Pancreas (tissue), 10 donors: Measurements from ENCODE around the gene SCAMP1. TPM values are rescaled to one million over a fixed set of nuclear protein-coding genes. Genes with fewer than 3 reads are reported as not detected.

ENCODE experiments used
- ATAC-seq, 4 donors: fragments of 200-7000 bp; cut with Tn5 transposase; one replicate each; pipeline versions ENCODE4 v1.8.0 to v1.9.1; 2020; ENCODE audit warnings: mild to moderate bottlenecking in 4 of 4, moderate library complexity in 4 of 4
- DNase-seq, 6 donors: peaks; one replicate each; pipeline ENCODE4 v3.0.0-alpha.2; 2020
- FAIRE-seq: peaks from 2 replicates; lab custom pipeline; 2012; peaks lifted over from hg19 to GRCh38; lab: Jason Lieb, UNC
- H3K27ac ChIP-seq, 4 donors: fragments of 200-600 bp; sonication (generic); 1 replicate in 3 of 4; 2 replicates in 1 of 4; pipeline versions ENCODE4 v1.5.0 to v1.8.0; 2020
- H3K27me3 ChIP-seq, 4 donors: fragments of 200-600 bp; one replicate each; pipeline ENCODE4 v1.8.0; 2021
- H3K36me3 ChIP-seq, 3 donors: fragments of 200-600 bp; sonication (generic) in 1 of 3; one replicate each; pipeline versions ENCODE4 v1.5.0 to v1.8.0; 2020 to 2021
- H3K4me1 ChIP-seq, 3 donors: fragments of 200-600 bp; one replicate each; pipeline ENCODE4 v1.8.0; 2021
- H3K4me3 ChIP-seq, 4 donors: fragments of 200-600 bp; sonication (generic) in 2 of 4; one replicate each; pipeline versions ENCODE4 v1.5.0 to v1.8.0; 2020 to 2021
- H3K9me3 ChIP-seq, 4 donors: fragments of 200-600 bp; one replicate each; pipeline ENCODE4 v1.8.0; 2021
- CTCF ChIP-seq, 4 donors: fragments of 200-600 bp; sonication (generic) in 3 of 4; IDR thresholded peaks; one replicate each; pipeline versions ENCODE4 v1.5.0 to v1.8.0; 2021; ENCODE audit warnings: antibody characterized with exemption in 4 of 4
- WGBS, 2 donors: extraction: QIAGEN DNeasy Blood & Tissue Kit; methylation state at CpG; one replicate each; pipeline ENCODE4 v1.1.7; 2013; 5-methylcytosine and 5-hydroxymethylcytosine counted together
- intact Hi-C, 3 donors: fragments of 100-400 bp; cut with DNase I; formaldehyde crosslinking; loops; one replicate each; pipeline versions ENCODE4 v1.11.1 to v1.14.2; 2022
- polyA plus RNA-seq, 2 donors: library from polyadenylated mRNA; stranded (reverse); fragments of 200-250 nt; gene quantifications; one replicate each; pipeline ENCODE4 v1.2.3, GENCODE V29; 2013
- total RNA-seq, 6 donors: library from RNA; stranded (reverse); fragmentation: NEBNext Ultra II Directional in 4 of 6; extraction: Animal tissue kit (Norgen Biotek cat#: 25700) in 4 of 6; gene quantifications; one replicate each; pipeline versions ENCODE4 v1.2.1 to v1.2.4, GENCODE V29; 2021 to 2023
- donor health status: healthy with polysubstance abuse.
- donor health status: DM: no; HTN: no; CAD: no; lungs with moderate emphysema.
- donor health status: DM: no; HTN: no; CAD: no.
- donor health status: control.
- donor health status: control.
- donor health status: Bipolar disorder and iron deficiency.
- donor health status: DM: yes; HTN: yes; CAD: no.
- donor health status: DM: no; HTN: no; CAD: no.
- donor health status: DM: no; HTN: no; CAD: no.
- donor health status: DM: yes; HTN: yes; CAD: no.

Gene SCAMP1
- total and polyA plus RNA-seq, 8 donors: 4.4 to 29.9 (median 20.4) TPM

GRCh38 chr5:78507531-78507930 is 147.1 kb downstream of the SCAMP1 start:
- H3K27me3 ChIP-seq: no peaks in the 10 kb centered on the region
- 73 to 82% methylated on average over 2 of the region's 2 CpGs for WGBS, 2 donors
- intact Hi-C loops: no loop called here
- no peak overlapping the region for H3K27ac ChIP-seq
- ATAC-seq: no peak
- no peaks in the 10 kb centered on the region for H3K36me3 ChIP-seq
- H3K4me1 ChIP-seq: peaks cover 15 to 37% (median 16%) of the 10 kb centered on the region in 3 donors
- FAIRE-seq: no peak
- H3K4me3 ChIP-seq: peak overlapping the region in 1 of 4 donors; percentile 46
- H3K9me3 ChIP-seq: no peaks in the 10 kb centered on the region
- TF ChIP-seq CTCF (IDR thresholded peaks at IDR 0.05): no peak
- DNase-seq: no peak

- Histone ChIP-seq H3K4me3 (peak overlapping the region in 1 of 4 donors; percentile 46), H3K9me3 (no peaks in the 10 kb centered on the region), H3K27ac (no peak overlapping the region), H3K36me3 (no peaks in the 10 kb centered on the region), H3K4me1 (peaks cover 15 to 37% (median 16%) of the 10 kb centered on the region in 3 donors), H3K27me3 (no peaks in the 10 kb centered on the region)
- intact Hi-C loops: no loop called here
- 33 to 39% methylated on average over 3 of the region's 3 CpGs for WGBS, 2 donors
- ATAC-seq (peak in 1 of 4 donors; percentile 6), DNase-seq (peak in 1 of 6 donors; percentile 37), FAIRE-seq (no peak)
- TF ChIP-seq CTCF (IDR thresholded peaks at IDR 0.05): no peak
Observed at GRCh38 chr5:78508186-78508765, 147.9 kb downstream of the SCAMP1 start.

- intact Hi-C loops: no loop called here
- FAIRE-seq: no peak
- H3K9me3 ChIP-seq: no peaks in the 10 kb centered on the region
- DNase-seq: no peak
- WGBS, 2 donors: 91% methylated on average over 18 of the region's 18 CpGs
- H3K4me1 ChIP-seq: peaks cover 15 to 32% (median 16%) of the 10 kb centered on the region in 3 donors
- H3K27me3 ChIP-seq: no peaks in the 10 kb centered on the region
- ATAC-seq: no peak
- no peaks in the 10 kb centered on the region for H3K36me3 ChIP-seq
- H3K27ac ChIP-seq: peak overlapping the region in 1 of 4 donors; percentile 66
- H3K4me3 ChIP-seq: peak overlapping the region in 3 of 4 donors; percentile 2 to 46 (median 21)
- TF ChIP-seq CTCF (IDR thresholded peaks at IDR 0.05): no peak
Observed at GRCh38 chr5:78509145-78509865, 148.9 kb downstream of the SCAMP1 start.

GRCh38 chr5:78509884-78510769 is 149.7 kb downstream of the SCAMP1 start:
- H3K4me3 ChIP-seq: peak overlapping the region; percentile 2 to 46 (median 14)
- peak in 1 of 4 donors; percentile 10 for TF ChIP-seq CTCF (IDR thresholded peaks at IDR 0.05)
- no peaks in the 10 kb centered on the region for H3K9me3 ChIP-seq
- H3K27ac ChIP-seq: peak overlapping the region in 3 of 4 donors; percentile 9 to 66 (median 51)
- H3K36me3 ChIP-seq: no peaks in the 10 kb centered on the region
- intact Hi-C loops: no loop called here
- FAIRE-seq (no peak), DNase-seq (peak; percentile 75 to 91 (median 84)), ATAC-seq (peak; percentile 90 to 96 (median 92))
- WGBS, 2 donors: 30 to 31% methylated on average over 60 to 61 of the region's 61 CpGs
- no peaks in the 10 kb centered on the region for H3K27me3 ChIP-seq
- peaks cover 8 to 26% (median 8%) of the 10 kb centered on the region in 3 donors for H3K4me1 ChIP-seq
